ENCODE results near the gene MYLK2.

DNA sequence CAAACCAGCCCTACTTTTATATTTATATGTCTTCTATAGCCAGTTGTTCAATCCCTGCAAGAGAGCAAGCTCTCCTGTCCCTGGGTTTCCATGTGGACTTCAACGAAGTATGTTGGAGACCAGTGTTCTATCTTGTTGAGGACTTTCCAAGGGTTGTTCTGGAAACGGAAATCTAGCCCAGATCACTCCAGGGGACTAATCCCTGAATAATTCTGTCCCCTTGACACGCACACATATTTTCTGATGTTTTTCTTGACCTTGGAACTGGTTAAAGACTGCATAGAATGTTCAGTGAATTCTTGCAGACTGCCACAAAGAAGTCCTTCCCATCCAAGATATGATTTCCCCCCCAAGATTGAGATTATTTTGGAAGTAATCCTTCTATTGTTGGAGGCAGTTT lies 9.5 kb upstream of the MYLK2 start:
- TF ChIP-seq, protein P1, sequence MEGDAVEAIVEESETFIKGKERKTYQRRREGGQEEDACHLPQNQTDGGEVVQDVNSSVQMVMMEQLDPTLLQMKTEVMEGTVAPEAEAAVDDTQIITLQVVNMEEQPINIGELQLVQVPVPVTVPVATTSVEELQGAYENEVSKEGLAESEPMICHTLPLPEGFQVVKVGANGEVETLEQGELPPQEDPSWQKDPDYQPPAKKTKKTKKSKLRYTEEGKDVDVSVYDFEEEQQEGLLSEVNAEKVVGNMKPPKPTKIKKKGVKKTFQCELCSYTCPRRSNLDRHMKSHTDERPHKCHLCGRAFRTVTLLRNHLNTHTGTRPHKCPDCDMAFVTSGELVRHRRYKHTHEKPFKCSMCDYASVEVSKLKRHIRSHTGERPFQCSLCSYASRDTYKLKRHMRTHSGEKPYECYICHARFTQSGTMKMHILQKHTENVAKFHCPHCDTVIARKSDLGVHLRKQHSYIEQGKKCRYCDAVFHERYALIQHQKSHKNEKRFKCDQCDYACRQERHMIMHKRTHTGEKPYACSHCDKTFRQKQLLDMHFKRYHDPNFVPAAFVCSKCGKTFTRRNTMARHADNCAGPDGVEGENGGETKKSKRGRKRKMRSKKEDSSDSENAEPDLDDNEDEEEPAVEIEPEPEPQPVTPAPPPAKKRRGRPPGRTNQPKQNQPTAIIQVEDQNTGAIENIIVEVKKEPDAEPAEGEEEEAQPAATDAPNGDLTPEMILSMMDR (IDR thresholded peaks at IDR 0.05) = no peak
- no peak for TF ChIP-seq EP300 (IDR thresholded peaks at IDR 0.05; ENCODE audit: low read depth)
